Measurements from ENCODE around the gene HYAL4. TPM values are rescaled to one million over a fixed set of nuclear protein-coding genes. Genes with fewer than 3 reads are reported as not detected.

The HYAL4 gene
- polyA plus RNA-seq, 3 donors = not detected

DNA sequence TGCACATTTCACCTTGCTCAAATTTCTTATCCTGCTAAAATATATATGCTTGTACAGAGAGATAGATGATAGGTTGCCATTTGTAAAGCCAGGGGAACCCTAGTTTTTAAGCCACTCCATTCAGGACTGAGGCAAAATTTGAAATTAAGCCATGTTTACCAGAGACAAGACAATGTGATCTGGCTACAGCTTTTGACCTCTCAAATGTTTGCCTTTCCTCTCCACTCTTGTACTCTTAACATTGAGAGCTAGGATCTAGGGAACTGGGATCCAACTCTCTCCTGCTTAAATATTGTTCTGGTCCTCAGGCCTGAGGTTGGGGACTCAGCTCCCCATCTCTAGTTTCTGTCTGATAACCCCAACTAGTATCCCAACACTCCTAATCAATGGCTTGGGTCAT is 15.9 kb downstream of the HYAL4 start:
- Histone ChIP-seq H2AFZ (ENCODE audit: insufficient read depth, low read depth, low read length, poor library complexity, severe bottlenecking) (no peak overlapping the region), H3K4me1 (ENCODE audit: control insufficient read depth in 1 of 2, insufficient read depth in 2 of 2, low read length in 2 of 2) (peaks cover 8 to 10% of the 10 kb centered on the region in 2 donors), H3K27ac (ENCODE audit: low read depth in 1 of 2, low read length in 2 of 2) (no peak overlapping the region), H4K20me1 (ENCODE audit: insufficient read depth, low read length) (no peaks in the 10 kb centered on the region), H3K79me2 (ENCODE audit: insufficient read depth, low read length) (no peaks in the 10 kb centered on the region), H3K36me3 (replicated peaks in 1 of 2; ENCODE audit: control insufficient read depth in 1 of 2, insufficient read depth in 2 of 2, low read length in 2 of 2) (no peaks in the 10 kb centered on the region), H3K9ac (ENCODE audit: insufficient read depth, low read length, poor library complexity, severe bottlenecking) (no peak overlapping the region), H3K4me2 (replicated peaks; ENCODE audit: extremely low read depth, low read length, poor library complexity, severe bottlenecking) (no peak overlapping the region), H3K4me3 (replicated peaks in 1 of 3; ENCODE audit: low read depth in 2 of 3, low read length in 3 of 3) (no peak overlapping the region), H3K9me3 (replicated peaks in 1 of 2; ENCODE audit: control insufficient read depth in 1 of 2, insufficient read depth in 1 of 2, low read length in 2 of 2) (peaks cover 0 to 7% of the 10 kb centered on the region in 2 donors), H3K27me3 (ENCODE audit: control insufficient read depth in 2 of 2, insufficient read depth in 2 of 2, low read length in 2 of 2) (no peaks in the 10 kb centered on the region)
- Mint-ChIP-seq H3K27me3 (ENCODE audit: low read depth in 3 of 3) (peaks cover 2 to 8% (median 3%) of the 10 kb centered on the region in 3 donors), H3K27ac (no peak overlapping the region), H3K4me3 (no peak overlapping the region), H3K36me3 (no peaks in the 10 kb centered on the region), H3K4me1 (peaks cover 20% of the 10 kb centered on the region), H3K9me3 (peaks cover 3 to 15% (median 8%) of the 10 kb centered on the region in 7 donors)
- intact Hi-C loops (cut with micrococcal nuclease) = loop anchor here in 1 of 2 donors (5.0 kb wide), 1 partner anchor 64 kb away; no protein-coding TSS in a partner anchor
- DNase-seq = no peak
- TF ChIP-seq, protein P1, sequence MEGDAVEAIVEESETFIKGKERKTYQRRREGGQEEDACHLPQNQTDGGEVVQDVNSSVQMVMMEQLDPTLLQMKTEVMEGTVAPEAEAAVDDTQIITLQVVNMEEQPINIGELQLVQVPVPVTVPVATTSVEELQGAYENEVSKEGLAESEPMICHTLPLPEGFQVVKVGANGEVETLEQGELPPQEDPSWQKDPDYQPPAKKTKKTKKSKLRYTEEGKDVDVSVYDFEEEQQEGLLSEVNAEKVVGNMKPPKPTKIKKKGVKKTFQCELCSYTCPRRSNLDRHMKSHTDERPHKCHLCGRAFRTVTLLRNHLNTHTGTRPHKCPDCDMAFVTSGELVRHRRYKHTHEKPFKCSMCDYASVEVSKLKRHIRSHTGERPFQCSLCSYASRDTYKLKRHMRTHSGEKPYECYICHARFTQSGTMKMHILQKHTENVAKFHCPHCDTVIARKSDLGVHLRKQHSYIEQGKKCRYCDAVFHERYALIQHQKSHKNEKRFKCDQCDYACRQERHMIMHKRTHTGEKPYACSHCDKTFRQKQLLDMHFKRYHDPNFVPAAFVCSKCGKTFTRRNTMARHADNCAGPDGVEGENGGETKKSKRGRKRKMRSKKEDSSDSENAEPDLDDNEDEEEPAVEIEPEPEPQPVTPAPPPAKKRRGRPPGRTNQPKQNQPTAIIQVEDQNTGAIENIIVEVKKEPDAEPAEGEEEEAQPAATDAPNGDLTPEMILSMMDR (IDR thresholded peaks at IDR 0.05) = no peak

GRCh38 chr7:123862775-123863174 is 17.8 kb downstream of the HYAL4 start:
- H3K4me2 ChIP-seq (replicated peaks; ENCODE audit: extremely low read depth, low read length, poor library complexity, severe bottlenecking) = no peak overlapping the region
- no peak overlapping the region for H3K27ac Mint-ChIP-seq
- intact Hi-C loops (cut with micrococcal nuclease) = loop anchor here in 1 of 2 donors (5.0 kb wide), 1 partner anchor 65 kb away; no protein-coding TSS in a partner anchor
- no peak overlapping the region for H3K27ac ChIP-seq (ENCODE audit: low read depth in 1 of 2, low read length in 2 of 2)
- no peak for DNase-seq
- TF ChIP-seq, protein P1 (IDR thresholded peaks at IDR 0.05) = no peak
- peaks cover 38% of the 10 kb centered on the region for H3K4me1 Mint-ChIP-seq
- H3K4me1 ChIP-seq (ENCODE audit: control insufficient read depth in 1 of 2, insufficient read depth in 2 of 2, low read length in 2 of 2) = peaks cover 25 to 30% of the 10 kb centered on the region in 2 donors
- no peaks in the 10 kb centered on the region for H3K79me2 ChIP-seq (ENCODE audit: insufficient read depth, low read length)
- peaks cover 0 to 6% of the 10 kb centered on the region in 2 donors for H3K9me3 ChIP-seq (replicated peaks in 1 of 2; ENCODE audit: control insufficient read depth in 1 of 2, insufficient read depth in 1 of 2, low read length in 2 of 2)
- no peaks in the 10 kb centered on the region for H4K20me1 ChIP-seq (ENCODE audit: insufficient read depth, low read length)
- peaks cover 0 to 4% (median 3%) of the 10 kb centered on the region in 3 donors for H3K27me3 Mint-ChIP-seq (ENCODE audit: low read depth in 3 of 3)
- H3K27me3 ChIP-seq (ENCODE audit: control insufficient read depth in 2 of 2, insufficient read depth in 2 of 2, low read length in 2 of 2) = no peaks in the 10 kb centered on the region
- no peak overlapping the region for H3K9ac ChIP-seq (ENCODE audit: insufficient read depth, low read length, poor library complexity, severe bottlenecking)
- H3K4me3 Mint-ChIP-seq = no peak overlapping the region
- no peak overlapping the region for H3K4me3 ChIP-seq (replicated peaks in 1 of 3; ENCODE audit: low read depth in 2 of 3, low read length in 3 of 3)
- H3K9me3 Mint-ChIP-seq = peaks cover 2 to 17% (median 7%) of the 10 kb centered on the region in 7 donors
- no peaks in the 10 kb centered on the region for H3K36me3 Mint-ChIP-seq
- no peaks in the 10 kb centered on the region for H3K36me3 ChIP-seq (replicated peaks in 1 of 2; ENCODE audit: control insufficient read depth in 1 of 2, insufficient read depth in 2 of 2, low read length in 2 of 2)
- no peak overlapping the region for H2AFZ ChIP-seq (ENCODE audit: insufficient read depth, low read depth, low read length, poor library complexity, severe bottlenecking)
